Activated CD4-positive, alpha-beta T cell treated with anti-CD3 and anti-CD28 coated beads, Interleukin-10, Interleukin-2, amounts not matched to agents 100 ng/mL and 50 ng/mL, durations not matched to agents 16 hours and 8 hours (primary cell): ENCODE data around the gene PAX7.

Experiments used
- DNase-seq: peaks from one replicate; pipeline ENCODE4 v3.0.0-alpha.2; 2020

Gene PAX7

DNA sequence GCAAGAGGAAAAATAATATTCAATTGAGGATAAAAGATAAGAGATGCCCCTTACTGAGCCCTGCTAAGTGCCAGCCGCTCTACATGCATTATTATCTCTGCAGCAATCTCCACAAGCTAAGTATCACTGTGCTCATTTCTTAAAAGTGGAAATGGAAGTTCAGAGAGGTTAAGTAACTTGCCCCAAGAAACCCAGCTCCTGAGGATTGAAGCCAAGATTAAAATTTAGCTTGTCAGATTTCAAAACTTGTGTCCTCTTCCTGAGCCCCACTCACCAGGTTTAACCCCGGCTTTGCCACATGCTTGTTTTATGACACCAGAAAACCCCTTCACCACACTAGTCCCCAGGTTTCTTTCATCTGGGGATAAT lies 11.2 kb upstream of the PAX7 start:
- no peak for DNase-seq

- DNase-seq, result no peak
These were observed 2.1 kb upstream of the PAX7 start for GRCh38 chr1:18628511-18628910.

DNA sequence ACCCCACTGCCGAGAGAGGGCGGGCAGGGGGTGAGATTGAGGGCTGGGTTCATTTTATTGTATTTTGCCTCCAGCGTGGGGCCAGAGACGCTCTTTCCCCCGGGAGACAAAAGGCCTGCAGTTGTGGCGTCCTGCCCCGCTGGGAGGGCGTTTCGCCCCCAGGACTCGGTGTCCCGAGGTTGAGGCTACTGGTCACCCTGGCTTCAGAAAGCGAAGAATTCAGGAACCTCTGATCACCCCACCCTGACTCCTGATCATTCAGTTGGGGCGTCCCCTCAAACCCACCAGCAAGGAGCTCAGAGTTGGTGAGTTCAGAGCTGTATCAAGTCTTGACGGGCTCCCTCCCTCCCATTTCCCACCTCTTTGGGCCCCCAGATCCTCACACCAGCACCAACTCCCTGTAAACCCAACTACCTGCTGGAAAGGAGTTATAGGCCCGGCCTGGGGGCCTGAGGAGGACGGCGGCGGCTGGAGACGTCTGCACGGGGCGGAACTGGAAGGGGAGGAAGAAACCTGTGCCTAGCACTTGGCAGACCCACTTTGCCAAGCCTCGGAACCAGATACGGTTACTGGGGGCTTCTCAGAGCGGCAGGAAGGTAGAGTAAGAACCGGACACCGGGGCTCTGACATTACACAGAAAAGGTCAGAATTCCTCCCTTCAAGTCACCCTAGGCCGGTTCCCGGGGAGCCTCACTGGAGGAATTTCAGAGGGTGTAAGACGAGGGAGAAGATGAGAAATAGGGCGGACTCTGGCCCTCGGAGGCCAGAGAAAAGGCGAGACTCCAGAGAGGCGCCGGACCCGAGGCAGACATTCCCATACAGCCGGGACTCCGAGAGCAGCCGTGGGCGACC lies 761 bp upstream of the PAX7 start:
- no peak for DNase-seq

GRCh38 chr1:18631496-18632217 lies 1.0 kb downstream of the PAX7 start:
- no peak for DNase-seq

DNA sequence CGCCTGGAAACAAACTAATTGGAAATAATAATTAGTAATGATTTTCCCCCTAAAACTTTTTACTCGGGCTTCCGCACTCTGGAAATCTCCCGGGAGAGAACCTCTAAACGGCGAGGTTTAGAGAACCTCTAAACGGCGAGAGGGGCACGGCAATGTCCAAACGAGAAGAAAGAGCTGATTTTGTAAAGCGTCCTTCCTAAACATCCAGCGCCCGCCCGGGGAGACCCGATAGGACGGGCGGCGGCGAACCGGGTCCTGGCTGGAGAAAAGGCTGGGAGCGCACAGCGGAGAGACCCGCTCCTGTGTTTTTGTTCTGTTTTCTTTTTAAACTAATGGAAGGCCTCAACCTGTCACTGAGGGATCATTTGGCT lies 1.6 kb downstream of the PAX7 start:
- DNase-seq, result no peak

DNA sequence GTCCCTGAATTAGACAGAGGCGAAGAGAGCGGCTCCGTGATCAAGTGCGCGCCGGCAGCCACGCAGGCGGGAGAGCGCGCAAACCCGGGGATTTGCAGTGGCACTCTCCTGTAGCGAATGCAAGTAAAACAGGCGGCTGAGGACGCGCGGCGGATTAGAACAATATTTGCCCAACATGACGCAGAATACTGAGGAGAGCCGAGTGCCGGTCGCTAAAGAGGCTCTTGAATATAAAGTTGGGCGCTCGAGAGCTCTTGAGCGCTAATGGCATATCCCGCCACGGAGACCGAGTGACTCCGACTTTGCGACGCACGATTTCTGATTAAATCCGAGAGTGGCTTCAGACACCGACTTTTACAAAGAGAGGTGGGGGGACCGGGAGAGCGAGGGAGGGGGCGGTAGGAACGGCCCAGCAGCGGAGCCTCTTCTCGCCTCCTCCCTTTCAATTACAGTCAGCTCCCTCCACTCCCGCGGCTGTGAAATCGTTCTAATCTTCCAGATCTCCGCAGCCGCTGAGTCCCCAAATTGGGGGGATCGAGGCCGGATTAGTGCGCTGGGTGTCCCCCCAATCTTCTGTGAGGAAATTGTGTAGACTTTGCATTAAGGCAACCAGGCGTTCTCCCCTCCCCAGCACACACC lies 2.3 kb downstream of the PAX7 start:
- DNase-seq, result no peak

- no peak for DNase-seq
These were observed 2.9 kb downstream of the PAX7 start for GRCh38 chr1:18633422-18634155.

DNA sequence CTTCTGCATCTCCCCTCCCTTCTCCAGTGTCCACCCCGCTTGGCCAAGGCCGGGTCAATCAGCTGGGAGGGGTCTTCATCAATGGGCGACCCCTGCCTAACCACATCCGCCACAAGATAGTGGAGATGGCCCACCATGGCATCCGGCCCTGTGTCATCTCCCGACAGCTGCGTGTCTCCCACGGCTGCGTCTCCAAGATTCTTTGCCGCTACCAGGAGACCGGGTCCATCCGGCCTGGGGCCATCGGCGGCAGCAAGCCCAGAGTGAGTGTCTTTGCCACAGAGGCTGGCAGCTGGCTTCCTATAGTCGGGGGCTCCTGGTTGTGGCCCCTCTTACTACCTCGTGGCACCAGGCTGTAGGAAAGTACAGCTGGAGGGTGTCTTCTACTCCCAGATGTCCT lies 3.6 kb downstream of the PAX7 start:
- DNase-seq, result no peak

DNA sequence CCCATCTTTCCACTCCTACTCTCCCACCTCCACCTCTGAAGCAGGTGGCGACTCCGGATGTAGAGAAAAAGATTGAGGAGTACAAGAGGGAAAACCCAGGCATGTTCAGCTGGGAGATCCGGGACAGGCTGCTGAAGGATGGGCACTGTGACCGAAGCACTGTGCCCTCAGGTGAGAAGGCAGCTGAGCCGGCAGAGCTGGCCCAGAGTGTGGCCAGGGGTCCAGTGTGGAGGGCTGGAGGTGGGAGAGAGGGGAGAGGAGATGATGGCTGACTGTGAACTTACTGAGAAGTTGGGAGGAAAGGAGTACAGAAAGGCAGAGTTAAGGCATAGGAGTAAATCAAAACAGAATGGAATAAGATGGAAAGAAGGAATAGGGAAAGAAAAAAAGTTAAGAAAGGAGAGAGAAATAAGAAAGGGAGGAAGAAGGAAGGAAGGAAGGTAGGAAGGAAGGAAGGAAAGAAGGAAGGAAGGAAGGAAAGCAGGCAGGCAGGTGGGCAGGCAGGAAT lies 4.5 kb downstream of the PAX7 start:
- no peak for DNase-seq

GRCh38 chr1:18635891-18636595 lies 5.4 kb downstream of the PAX7 start:
- DNase-seq, result no peak

- DNase-seq, result no peak
These were observed 6.2 kb downstream of the PAX7 start for GRCh38 chr1:18636596-18637508.

- no peak for DNase-seq
These were observed 6.9 kb downstream of the PAX7 start for GRCh38 chr1:18637511-18637960.

GRCh38 chr1:18637962-18638834 lies 7.6 kb downstream of the PAX7 start:
- DNase-seq, result no peak

GRCh38 chr1:18638835-18639364 lies 8.3 kb downstream of the PAX7 start:
- no peak for DNase-seq

DNA sequence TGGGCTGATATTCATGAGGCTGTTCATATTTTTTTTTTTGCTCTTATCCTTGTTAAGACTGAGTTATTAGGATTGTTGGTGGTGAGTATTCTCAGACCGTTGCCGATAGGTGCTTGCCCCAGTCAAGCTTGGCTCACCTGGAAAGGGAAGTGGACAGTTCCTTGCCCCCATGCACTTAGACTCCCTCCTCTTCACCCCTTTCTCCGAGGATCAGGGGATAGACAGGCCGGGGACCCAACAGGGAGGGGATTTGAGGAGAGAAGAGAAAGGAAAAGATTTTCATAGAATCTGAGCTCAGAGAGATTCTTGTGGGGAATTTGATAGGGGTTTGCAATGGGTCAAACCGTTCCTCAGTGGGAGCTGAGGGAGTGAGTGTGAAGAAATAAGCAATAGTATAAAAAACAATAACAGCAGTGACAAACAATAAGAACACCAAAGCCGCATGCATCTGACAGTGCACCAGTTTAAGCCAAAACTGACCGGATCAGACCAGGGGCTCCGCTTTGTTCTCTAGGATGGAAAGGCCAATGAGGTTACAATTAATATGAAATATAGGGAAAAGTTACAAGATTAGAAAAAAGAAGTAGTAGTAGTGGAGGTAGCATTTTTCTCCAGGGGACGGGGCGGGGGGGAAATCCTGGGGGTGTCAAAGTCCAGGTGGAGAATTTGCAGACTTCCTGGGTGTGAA lies 8.9 kb downstream of the PAX7 start:
- DNase-seq, result no peak

DNA sequence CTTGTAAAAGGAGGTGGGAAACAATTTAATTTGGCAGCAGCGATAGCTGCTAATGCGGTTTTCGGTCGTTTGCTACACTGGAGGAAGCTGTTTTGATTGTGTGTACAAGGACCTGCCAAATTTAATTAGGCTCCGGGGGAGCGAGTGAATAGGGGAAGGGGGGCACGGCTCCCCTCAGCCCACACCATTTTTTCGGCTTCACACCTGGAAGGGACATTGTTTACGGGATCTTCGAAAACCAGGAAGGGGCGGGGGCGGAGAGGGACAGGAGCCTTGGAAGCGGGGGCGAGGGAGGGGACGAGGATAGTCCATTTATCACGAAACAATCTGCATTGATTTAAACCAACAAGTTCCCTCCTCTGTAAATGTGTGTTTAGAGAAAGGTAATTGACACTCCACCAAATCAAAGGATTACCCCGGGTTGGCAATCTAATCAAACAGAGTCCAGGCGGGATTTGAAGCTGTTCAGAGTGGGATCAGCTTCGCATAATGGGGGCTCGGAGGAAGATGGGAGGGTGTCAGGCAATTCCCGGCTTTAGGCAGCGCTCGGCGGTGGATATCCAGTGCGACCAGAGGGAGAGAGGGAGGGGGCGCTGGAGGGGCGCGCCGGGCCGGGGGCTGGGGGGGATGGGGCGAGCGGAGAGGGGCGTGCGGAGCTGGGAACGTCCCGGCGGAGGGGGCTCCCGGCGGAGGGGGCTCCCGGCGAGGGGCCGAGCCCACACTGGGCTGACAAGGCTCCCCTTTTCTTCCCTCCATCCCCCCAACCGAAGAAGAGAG lies 9.8 kb downstream of the PAX7 start:
- no peak for DNase-seq

DNA sequence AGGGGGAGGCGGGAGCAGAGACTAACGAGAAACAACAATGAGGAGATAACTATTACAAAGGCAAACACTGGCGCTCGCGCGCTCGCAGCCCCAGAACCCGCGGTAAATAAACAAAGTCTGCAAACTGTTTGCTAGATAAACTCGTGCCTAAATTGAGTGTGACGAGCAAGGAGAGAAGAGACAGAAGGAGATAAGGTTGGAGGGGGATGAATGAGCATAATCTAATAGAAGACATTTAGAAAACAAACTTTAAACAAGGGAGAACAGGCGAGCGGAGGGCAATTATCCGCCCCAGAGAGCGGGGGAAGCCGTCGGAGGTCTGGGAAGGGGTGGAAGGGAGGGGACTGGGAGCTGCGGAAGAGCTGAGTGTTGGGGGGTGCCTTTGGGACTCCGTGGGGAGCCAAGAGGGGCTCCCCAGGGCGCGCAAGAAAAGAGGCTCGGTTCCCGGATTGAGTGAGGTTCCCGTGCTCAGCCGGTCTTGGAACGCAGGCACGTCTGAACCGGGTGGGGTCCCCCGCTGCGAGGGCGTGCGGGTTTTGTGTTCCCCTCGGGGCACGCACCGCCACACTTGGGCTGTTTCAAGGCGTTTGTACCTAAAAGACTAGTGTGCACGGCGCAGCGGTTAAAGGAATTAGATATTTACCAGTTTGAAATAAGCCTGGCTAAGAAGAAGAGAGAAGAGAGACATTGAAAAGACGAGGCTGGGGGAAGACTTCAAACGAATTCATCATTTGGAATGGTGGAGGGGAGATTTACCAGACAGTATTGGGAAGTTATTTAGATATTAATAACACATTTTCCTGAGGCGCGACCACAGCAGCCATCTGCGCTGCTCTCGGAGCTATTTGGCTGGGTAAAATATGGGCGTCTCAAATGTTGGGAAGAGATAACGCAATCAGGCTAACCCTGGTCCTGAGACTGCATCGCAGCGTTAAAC lies 10.6 kb downstream of the PAX7 start:
- DNase-seq, result no peak
